Activated CD8-positive, alpha-beta memory T cell treated with anti-CD3 and anti-CD28 coated beads, Interleukin-2, amount 10 ng/mL, durations not matched to agents 7 days and 5 days (primary cell): ENCODE results near the gene CTTNBP2. TPM values are rescaled to one million over a fixed set of nuclear protein-coding genes. Genes with fewer than 3 reads are reported as not detected.
A peak's percentile ranks its signal among the peaks of the same experiment; 100 is the strongest.

Source experiments
- ATAC-seq: fragments of 150-1000 bp; cut with Tn5 transposase; one replicate; pipeline ENCODE4 v1.10.0; 2021; ENCODE audit warnings: moderate library complexity
- CTCF ChIA-PET: fragments of 350-600 bp; sonication (Branson Sonifier 250); formaldehyde crosslinking; loops from one replicate; lab custom pipeline; 2021; ENCODE audit warnings: antibody characterized with exemption; lab: Charles Lee
- DNase-seq: peaks from one replicate; pipeline ENCODE4 v3.0.0-alpha.2; 2020
- H3K27ac Mint-ChIP-seq: one replicate; pipeline ENCODE4 v1.8.0; 2021; ENCODE audit warnings: mild to moderate bottlenecking, mixed read lengths
- H3K27me3 Mint-ChIP-seq: one replicate; pipeline ENCODE4 v1.8.0; 2021; ENCODE audit warnings: mixed read lengths
- H3K36me3 Mint-ChIP-seq: one replicate; pipeline ENCODE4 v1.8.0; 2021; ENCODE audit warnings: mild to moderate bottlenecking, mixed read lengths
- H3K4me1 Mint-ChIP-seq: one replicate; pipeline ENCODE4 v1.8.0; 2021; ENCODE audit warnings: mixed read lengths
- H3K4me3 Mint-ChIP-seq: one replicate; pipeline ENCODE4 v1.8.0; 2021; ENCODE audit warnings: mild to moderate bottlenecking, moderate library complexity, mixed read lengths
- H3K9me3 Mint-ChIP-seq: one replicate; pipeline ENCODE4 v1.8.0; 2022; ENCODE audit warnings: low read depth, mixed read lengths
- total RNA-seq, 2 experiments: library from RNA; stranded (reverse); gene quantifications; one replicate each; pipeline ENCODE4 v1.2.3, GENCODE V29; 2021

Gene CTTNBP2
- not detected for total RNA-seq

DNA sequence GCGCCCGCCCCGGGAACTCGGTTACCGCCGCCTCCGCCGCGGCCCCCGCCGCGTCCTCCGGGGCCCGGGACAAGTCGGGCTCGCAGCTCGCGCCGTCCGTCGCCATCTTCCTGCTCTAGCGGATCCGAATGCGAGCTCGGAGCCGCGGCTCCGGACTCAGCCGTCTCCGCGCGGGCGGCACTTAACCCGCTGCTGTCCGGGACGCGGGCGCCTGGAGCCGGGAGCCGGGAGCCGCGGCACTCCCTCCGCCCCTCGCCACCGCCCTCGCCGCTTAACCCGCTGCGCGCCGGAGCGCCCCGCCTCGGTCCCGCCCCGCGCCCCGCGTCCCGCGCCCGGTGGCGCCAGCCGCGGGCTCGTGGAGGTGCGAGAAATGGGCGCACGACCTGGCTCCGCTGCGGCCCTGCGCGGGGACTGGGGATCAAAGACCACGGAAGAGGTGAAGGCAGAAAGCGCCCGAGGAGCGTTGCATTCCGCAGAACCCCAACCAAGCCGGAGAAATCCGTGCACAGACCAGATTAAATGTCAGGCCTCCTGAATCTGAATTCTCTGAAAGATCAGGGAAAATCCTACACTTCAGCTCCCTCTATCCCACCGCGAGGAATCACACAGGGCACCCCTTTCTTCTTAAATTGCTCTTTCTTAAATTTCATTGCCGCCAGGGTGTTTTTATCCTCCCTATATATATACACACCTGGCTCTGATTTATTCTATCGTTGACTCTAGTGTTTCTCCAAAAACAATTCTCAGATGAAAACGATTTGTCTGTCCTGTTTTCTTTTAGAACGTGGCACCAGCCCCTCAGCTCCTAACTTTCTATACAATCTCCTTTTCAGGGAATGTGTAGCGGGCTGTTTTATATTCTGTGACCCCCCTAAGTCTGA, at the start of gene CTTNBP2:
Gene CTTNBP2, minus strand, starts transcription at position 132 of the 881 bp plus-strand sequence. Its CDS starts 26 bp downstream, at position 106.
- Mint-ChIP-seq H3K4me3 (peak within 1 kb of the TSS; percentile 6), H3K36me3 (peaks cover 3% of the 10 kb centered on the region), H3K27me3 (peaks cover 42% of the 10 kb centered on the region), H3K27ac (peak within 1 kb of the TSS; percentile 11), H3K9me3 (no peaks in the 10 kb centered on the region), H3K4me1 (peaks cover 4% of the 10 kb centered on the region)
- DNase-seq (no peak), ATAC-seq (no peak)
- CTCF ChIA-PET: no interaction called here

DNA sequence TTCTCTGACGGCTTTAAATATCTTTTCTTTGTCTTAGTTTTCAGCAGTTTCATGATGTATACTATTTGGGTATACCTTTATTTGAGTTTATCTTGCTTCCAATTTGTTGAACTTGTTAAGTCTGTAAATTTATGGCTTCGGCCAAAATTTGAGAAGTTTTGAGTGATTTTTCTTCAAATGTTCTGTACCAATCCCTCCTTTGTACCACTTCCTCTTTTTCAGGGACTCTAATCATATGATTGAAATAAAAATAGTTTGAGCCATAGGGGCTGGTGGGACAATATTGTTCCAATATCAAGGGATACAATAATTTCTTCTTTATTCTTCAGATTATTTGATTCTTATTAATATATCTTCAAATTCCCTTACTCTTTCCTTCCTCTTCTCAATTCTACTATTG, 43.1 kb upstream of the CTTNBP2 start:
- ATAC-seq (no peak), DNase-seq (no peak)
- no peaks in the 10 kb centered on the region for H3K36me3 Mint-ChIP-seq
- no peak overlapping the region for H3K4me3 Mint-ChIP-seq
- CTCF ChIA-PET: no interaction called here
- no peaks in the 10 kb centered on the region for H3K27me3 Mint-ChIP-seq
- peaks cover 6% of the 10 kb centered on the region for H3K9me3 Mint-ChIP-seq
- no peaks in the 10 kb centered on the region for H3K4me1 Mint-ChIP-seq
- no peak overlapping the region for H3K27ac Mint-ChIP-seq

- no peak for DNase-seq
Observed at GRCh38 chr7:117912421-117912820, 39.2 kb upstream of the CTTNBP2 start.

GRCh38 chr7:117908031-117908795, 35.0 kb upstream of the CTTNBP2 start:
- Mint-ChIP-seq H3K4me3 (no peak overlapping the region), H3K9me3 (peaks cover 2% of the 10 kb centered on the region), H3K4me1 (no peaks in the 10 kb centered on the region), H3K36me3 (no peaks in the 10 kb centered on the region), H3K27ac (no peak overlapping the region), H3K27me3 (no peaks in the 10 kb centered on the region)
- CTCF ChIA-PET: no interaction called here
- DNase-seq: no peak
- ATAC-seq: no peak

More at GRCh38 chr7:117912421-117912820, 39.2 kb upstream of the CTTNBP2 start:
- CTCF ChIA-PET: no interaction called here
- no peak overlapping the region for H3K27ac Mint-ChIP-seq
- H3K4me1 Mint-ChIP-seq: no peaks in the 10 kb centered on the region
- no peaks in the 10 kb centered on the region for H3K36me3 Mint-ChIP-seq
- H3K9me3 Mint-ChIP-seq: peaks cover 2% of the 10 kb centered on the region
- H3K4me3 Mint-ChIP-seq: no peak overlapping the region
- H3K27me3 Mint-ChIP-seq: no peaks in the 10 kb centered on the region
- no peak for ATAC-seq

GRCh38 chr7:117907049-117907640, 33.9 kb upstream of the CTTNBP2 start:
- CTCF ChIA-PET: no interaction called here
- Mint-ChIP-seq H3K9me3 (peaks cover 2% of the 10 kb centered on the region), H3K36me3 (no peaks in the 10 kb centered on the region), H3K27ac (no peak overlapping the region), H3K4me3 (no peak overlapping the region), H3K4me1 (no peaks in the 10 kb centered on the region), H3K27me3 (no peaks in the 10 kb centered on the region)
- ATAC-seq (no peak), DNase-seq (no peak)

GRCh38 chr7:117902314-117902889, 29.2 kb upstream of the CTTNBP2 start:
- no peak overlapping the region for H3K4me3 Mint-ChIP-seq
- no peaks in the 10 kb centered on the region for H3K36me3 Mint-ChIP-seq
- ATAC-seq (no peak), DNase-seq (no peak)
- CTCF ChIA-PET: no interaction called here
- H3K4me1 Mint-ChIP-seq: no peaks in the 10 kb centered on the region
- no peak overlapping the region for H3K27ac Mint-ChIP-seq
- no peaks in the 10 kb centered on the region for H3K9me3 Mint-ChIP-seq
- H3K27me3 Mint-ChIP-seq: no peaks in the 10 kb centered on the region

- no peaks in the 10 kb centered on the region for H3K27me3 Mint-ChIP-seq
- DNase-seq: no peak
- no peaks in the 10 kb centered on the region for H3K36me3 Mint-ChIP-seq
- no peaks in the 10 kb centered on the region for H3K4me1 Mint-ChIP-seq
- H3K27ac Mint-ChIP-seq: no peak overlapping the region
- H3K4me3 Mint-ChIP-seq: no peak overlapping the region
- ATAC-seq: no peak
- H3K9me3 Mint-ChIP-seq: no peaks in the 10 kb centered on the region
- CTCF ChIA-PET: no interaction called here
Observed at GRCh38 chr7:117901089-117901797, 28.0 kb upstream of the CTTNBP2 start.

GRCh38 chr7:117896339-117896738, 23.1 kb upstream of the CTTNBP2 start:
- peaks cover 2% of the 10 kb centered on the region for H3K9me3 Mint-ChIP-seq
- no peak overlapping the region for H3K27ac Mint-ChIP-seq
- H3K4me1 Mint-ChIP-seq: no peaks in the 10 kb centered on the region
- no peak overlapping the region for H3K4me3 Mint-ChIP-seq
- DNase-seq: no peak
- no peaks in the 10 kb centered on the region for H3K27me3 Mint-ChIP-seq
- H3K36me3 Mint-ChIP-seq: no peaks in the 10 kb centered on the region
- CTCF ChIA-PET: no interaction called here
- no peak for ATAC-seq

GRCh38 chr7:117895276-117895675, 22.0 kb upstream of the CTTNBP2 start:
- no peak for DNase-seq
- H3K36me3 Mint-ChIP-seq: no peaks in the 10 kb centered on the region
- H3K27ac Mint-ChIP-seq: no peak overlapping the region
- CTCF ChIA-PET: no interaction called here
- H3K27me3 Mint-ChIP-seq: no peaks in the 10 kb centered on the region
- ATAC-seq: no peak
- H3K4me1 Mint-ChIP-seq: no peaks in the 10 kb centered on the region
- peaks cover 2% of the 10 kb centered on the region for H3K9me3 Mint-ChIP-seq
- H3K4me3 Mint-ChIP-seq: no peak overlapping the region

GRCh38 chr7:117894037-117894436, 20.8 kb upstream of the CTTNBP2 start:
- ATAC-seq (no peak), DNase-seq (no peak)
- peaks cover 2% of the 10 kb centered on the region for H3K9me3 Mint-ChIP-seq
- H3K27ac Mint-ChIP-seq: no peak overlapping the region
- H3K36me3 Mint-ChIP-seq: no peaks in the 10 kb centered on the region
- no peaks in the 10 kb centered on the region for H3K4me1 Mint-ChIP-seq
- H3K4me3 Mint-ChIP-seq: no peak overlapping the region
- CTCF ChIA-PET: no interaction called here
- H3K27me3 Mint-ChIP-seq: no peaks in the 10 kb centered on the region

GRCh38 chr7:117892821-117893220, 19.6 kb upstream of the CTTNBP2 start:
- Mint-ChIP-seq H3K27ac (no peak overlapping the region), H3K4me3 (no peak overlapping the region), H3K27me3 (no peaks in the 10 kb centered on the region), H3K36me3 (no peaks in the 10 kb centered on the region), H3K9me3 (peaks cover 2% of the 10 kb centered on the region), H3K4me1 (no peaks in the 10 kb centered on the region)
- CTCF ChIA-PET: interaction anchor here (1.0 kb wide), 1 partner anchor 301 kb away, joined by 3 read pairs; no protein-coding TSS in a partner anchor
- DNase-seq (no peak), ATAC-seq (no peak)

- Mint-ChIP-seq H3K27ac (no peak overlapping the region), H3K9me3 (peaks cover under 1% of the 10 kb centered on the region), H3K36me3 (no peaks in the 10 kb centered on the region), H3K4me3 (no peak overlapping the region), H3K27me3 (no peaks in the 10 kb centered on the region), H3K4me1 (no peaks in the 10 kb centered on the region)
- ATAC-seq (no peak), DNase-seq (no peak)
- CTCF ChIA-PET: no interaction called here
Observed at GRCh38 chr7:117889611-117890010, 16.4 kb upstream of the CTTNBP2 start.

GRCh38 chr7:117888627-117889026, 15.4 kb upstream of the CTTNBP2 start:
- DNase-seq (no peak), ATAC-seq (no peak)
- H3K4me1 Mint-ChIP-seq: no peaks in the 10 kb centered on the region
- CTCF ChIA-PET: no interaction called here
- H3K27ac Mint-ChIP-seq: no peak overlapping the region
- no peaks in the 10 kb centered on the region for H3K27me3 Mint-ChIP-seq
- no peaks in the 10 kb centered on the region for H3K9me3 Mint-ChIP-seq
- H3K36me3 Mint-ChIP-seq: no peaks in the 10 kb centered on the region
- no peak overlapping the region for H3K4me3 Mint-ChIP-seq
